NCI-H524 treated with DMSO at 0.1 percent for 48 hours (cell line): ENCODE results near the gene CLTCL1.

Source experiments
- DNase-seq: peaks from one replicate; lab custom pipeline; 2025; lab: John Stamatoyannopoulos, UW

Gene CLTCL1

DNA sequence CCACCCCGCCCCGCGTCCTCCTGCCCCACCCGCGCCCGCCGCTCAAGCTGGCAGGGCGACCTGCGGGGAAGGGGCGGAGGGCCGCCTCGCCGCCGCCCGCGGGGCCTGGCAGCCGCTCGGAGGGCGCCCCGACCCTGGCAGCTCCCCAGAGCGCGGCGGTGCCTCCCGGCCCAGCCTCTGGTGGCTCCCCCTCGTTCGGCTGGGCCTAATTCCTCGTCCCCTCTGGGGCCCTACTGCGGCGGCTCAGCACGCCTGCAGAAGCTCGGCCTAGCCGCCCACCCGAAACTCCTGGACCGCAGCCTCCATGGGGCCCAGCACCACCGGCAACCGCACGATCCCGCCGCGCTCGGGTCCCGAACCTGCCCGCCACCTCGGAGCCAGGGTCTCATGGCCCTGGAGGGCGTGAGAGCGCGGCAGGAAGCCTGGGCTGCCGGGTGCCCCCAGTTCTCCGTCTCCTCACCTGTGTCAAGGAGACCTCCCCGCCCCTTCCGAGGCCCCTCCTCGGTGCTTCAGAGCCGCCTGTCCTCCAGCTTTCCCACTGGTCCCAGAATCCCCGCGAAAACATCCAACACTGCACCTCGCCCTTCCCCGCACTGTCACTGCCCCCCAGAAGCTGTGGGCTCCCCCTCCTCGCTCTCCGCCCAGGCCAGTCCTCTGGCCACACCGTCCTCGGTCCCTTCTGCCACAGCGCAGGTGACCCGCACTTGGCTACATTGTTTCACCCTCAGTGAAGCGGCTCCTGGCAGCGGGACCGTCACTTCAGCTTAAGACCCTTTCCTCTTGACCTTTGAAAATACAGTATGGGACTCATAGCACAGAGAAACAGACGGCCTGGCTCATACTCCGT, 140.8 kb downstream of the CLTCL1 start:
- no peak for DNase-seq

DNA sequence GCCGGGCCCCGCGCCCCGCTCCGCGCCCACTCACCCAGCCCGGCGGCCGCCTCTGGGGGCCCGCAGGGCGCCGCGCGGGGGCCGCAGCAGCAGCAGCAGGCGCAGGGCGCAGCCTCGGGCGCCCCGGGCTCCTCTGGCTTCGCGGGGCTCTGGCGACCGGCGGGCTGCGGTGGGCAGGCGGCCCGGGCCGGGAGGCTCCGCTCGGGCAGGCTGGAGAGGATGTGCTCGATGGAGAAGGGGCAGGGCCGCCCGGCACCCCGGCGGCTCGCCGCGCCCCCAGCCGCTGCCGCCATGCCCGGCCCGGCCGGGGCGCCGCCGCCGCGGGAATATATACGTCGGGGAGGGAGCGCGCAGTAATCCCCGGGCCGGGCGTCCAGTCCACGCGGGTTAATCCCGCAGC, 141.5 kb downstream of the CLTCL1 start, which contains the start of gene GSC2:
TSS of gene GSC2 (minus strand) at position 302 of the 400 bp plus-strand sequence. CDS start at position 293, 9 bp downstream.
- DNase-seq: no peak

DNA sequence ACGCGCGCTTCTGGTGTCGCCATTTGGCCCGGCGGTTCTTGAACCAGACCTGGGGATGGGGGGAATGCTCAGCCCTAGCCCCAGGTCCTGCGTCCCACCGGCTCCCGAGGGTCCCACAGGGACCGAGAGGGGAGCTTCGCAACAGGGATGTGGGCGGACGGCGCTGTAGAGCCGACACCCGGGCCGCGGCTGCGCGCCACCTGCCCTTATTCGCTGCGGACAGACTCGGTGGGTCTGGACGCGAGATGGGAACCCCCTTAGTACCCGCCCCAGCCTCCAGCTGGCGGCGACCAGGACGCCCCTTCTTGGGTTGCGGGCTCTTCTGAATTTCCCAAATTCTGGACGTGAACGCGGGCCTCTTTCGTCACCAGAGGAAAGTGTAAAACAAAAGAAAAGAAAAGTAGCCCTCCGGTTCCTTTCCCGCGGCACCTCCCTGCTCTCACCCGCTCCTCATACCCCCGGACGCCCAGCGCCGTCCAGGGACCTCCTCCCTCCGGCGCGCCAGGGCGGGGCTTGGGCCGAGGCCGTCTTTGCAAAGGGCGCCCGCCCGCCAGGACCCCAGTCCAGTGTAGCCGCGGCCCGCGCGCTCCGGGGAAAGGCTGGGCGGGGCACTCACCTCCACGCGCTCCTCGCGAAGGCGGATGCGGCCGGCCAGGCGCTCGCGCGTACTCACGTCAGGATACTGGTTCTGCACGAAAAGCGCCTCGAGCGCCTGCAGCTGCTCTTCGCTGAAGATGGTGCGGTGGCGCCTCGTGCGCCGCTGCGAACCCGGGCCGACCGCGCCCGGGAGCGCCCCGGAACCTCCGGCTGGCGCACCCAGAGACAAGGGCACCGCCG, 142.3 kb downstream of the CLTCL1 start:
- no peak for DNase-seq

DNA sequence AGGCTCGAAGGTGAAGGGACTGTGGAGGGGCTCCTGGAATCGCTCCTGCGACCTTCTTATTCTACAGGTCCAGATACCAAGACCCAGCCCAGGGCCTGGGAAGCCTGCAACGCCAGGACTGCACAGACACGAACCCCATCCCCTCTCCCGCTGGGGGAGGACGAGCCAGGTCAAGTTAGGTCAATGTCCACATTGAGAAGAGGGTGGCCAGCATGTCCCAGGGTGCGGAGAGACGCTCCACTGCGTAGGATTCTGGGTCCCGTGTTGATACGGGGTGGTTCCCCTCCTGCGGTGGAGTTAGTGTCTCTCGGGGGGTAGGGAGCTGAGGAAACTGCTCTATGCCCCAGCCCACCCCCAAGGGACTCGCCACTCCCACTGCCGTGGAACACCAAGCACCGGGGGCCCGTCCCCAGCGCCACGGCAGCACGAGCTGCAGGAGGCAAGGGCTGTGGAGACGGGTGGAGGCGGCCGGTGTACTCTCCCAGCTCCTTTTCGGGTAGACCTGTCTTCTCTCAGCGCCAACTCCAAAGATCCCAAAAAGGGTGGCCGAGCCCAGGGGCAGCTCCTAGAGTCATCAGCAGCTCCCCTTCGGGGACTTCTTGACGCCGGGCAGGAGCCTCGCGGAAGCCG, 143.0 kb downstream of the CLTCL1 start:
- DNase-seq: no peak

DNA sequence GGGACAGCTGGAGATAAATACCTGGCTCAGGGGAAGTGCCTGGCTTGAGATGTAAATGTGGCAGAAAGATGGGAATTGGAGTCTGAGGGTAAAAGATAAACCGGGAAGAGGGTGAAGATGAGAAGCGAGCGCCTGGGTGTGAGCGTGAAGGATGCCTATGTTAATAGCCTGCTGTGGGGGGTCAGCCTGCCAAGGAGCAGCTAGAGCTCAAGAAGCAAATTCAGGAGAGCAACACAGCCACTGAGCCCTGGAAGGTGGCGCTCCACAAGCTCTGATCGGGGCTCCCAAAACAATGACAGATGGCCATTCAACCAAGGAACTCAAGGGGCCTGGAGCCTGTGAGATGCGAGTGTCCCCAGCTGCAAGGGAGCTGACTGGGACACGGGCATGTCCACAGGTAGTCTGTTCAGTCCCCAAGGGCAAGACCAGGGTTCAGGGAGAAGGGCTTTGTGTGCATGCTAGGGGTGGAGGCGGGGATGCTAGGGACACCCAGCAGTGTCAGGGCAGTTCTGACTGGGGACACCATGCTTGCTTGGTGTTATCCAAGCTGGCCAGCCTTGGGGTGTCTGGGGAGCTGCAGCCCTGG, 144.2 kb downstream of the CLTCL1 start:
- peak; percentile 15 for DNase-seq

DNA sequence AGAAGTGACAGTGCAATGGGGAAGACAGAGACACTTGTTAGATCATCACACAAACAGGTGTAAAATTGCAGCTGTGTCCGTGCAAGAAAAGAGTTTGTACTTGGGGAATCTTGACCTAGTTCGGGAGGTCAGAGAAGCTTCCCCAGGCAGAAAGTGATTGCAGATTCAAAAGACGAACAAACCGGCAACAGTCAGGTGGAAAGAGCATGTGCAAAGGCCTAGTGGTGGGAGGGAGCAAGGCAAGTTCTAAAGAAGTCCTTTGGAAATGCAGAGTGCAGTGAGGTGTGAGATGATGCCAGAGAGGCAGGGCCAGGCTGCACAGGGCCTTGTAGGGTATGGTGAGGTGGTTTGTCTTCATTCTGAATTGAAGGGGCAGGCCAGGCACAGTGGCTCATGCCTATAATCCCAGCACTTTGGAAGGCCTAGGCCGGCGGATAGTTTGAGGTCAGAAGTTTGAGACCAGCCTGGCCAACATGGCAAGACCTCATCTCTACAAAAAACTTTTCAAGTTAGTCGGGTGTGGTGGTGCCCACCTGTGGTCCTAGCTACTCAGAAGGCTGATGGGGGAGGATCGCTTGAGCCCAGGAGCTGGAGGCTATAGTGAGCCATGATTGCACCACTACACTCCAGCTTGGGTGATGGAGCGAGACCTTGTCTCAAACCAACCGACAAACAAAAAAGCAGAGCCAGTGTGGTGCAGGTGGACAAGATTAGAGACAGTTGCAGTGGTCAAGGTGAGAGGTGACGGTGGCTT, 145.1 kb downstream of the CLTCL1 start:
- no peak for DNase-seq

DNA sequence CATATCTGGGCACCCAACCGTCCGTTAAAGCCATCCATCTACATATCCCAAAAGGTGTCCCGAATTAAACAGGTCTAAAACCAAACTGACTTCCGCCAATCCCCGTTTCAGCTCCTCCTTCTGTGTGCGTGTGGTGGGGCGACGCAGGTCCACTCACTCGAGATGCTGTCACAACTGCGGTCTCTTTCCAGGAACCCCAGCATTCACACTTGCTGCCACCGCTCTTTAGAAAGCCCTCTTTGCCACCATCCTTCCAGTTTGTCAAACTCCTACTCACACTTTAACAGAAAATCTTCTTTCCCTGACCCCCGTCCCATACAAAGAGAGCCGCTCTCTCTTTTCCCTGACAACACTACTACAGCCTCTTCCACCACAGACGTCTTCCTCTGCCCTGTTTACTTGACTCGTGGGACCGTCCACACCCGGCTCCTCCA, 147.5 kb downstream of the CLTCL1 start:
- no peak for DNase-seq

DNA sequence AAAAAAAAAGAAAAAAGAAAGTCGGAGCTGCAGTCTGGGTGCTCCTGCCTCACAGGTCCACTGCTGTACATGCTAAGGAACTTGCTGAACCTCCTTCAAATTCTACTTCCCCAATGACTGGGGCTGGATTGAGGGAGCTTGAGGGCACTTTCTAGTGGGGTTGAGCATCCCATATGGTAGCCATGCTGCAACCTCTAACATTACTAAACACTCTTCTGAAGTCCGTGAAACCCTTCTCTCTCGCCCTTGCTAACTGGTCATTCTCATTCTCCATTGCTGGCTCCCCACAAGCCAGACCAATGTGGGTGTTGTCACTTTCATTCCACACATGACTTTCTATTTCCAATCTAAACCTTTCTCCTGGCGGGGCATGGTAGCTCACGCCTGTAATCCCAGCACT, 148.3 kb downstream of the CLTCL1 start:
- no peak for DNase-seq

DNA sequence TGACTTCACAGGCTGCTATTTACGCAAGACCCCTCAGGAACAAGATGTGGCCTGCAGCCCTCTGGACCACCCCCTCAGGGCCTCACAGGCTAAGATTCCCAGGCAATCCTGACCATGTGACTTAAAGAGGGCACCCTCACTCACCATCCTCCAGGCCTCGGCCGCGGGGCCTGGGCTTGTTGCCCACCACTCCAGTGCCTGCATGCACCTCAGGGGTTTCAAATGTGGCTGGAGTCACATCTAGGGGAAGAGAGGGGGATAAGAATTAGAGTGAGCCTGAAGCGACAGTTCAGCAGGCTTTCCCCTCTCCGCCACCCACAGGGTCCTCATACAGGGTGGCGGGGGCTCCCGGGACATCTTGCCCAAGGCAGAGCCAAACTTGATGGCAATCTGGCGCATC, 149.1 kb downstream of the CLTCL1 start:
- no peak for DNase-seq

DNA sequence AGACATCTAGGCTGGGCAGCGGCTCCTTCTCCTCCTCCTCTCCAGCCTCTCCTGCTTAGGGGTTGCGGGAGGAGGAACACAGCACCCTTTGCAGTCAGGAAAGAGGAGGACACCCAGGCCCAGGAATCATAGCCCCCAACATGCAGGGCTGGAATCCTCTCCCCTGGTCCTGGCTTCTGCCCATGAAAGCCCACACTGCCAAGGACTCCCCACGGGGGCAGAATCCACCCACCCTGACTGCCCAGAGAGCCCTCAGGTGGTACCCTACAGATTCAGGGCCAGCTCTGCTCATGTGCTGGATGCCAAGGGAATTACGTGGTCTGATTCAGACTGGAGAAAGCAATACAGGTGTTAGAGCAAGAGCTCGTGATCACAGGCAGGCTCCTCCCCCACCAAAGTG, 151.5 kb downstream of the CLTCL1 start:
- no peak for DNase-seq

DNA sequence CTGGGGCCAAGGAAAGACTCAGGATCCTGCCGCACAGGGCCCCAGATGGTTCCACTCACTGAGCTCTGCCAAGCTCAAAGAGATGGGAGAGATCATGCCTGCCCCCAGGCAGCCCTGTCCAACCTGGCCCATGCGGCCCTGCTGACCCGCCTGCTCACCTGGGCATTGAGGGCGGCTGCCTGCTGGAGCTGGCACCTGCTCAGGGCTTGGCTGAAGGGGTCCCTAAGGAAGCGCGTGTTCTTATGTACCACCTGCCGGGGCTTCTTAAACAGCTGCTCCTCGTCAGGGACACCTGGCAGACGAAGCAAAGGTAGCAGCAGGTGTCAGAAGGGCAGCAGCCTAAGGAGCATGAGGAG, 152.5 kb downstream of the CLTCL1 start:
- no peak for DNase-seq

DNA sequence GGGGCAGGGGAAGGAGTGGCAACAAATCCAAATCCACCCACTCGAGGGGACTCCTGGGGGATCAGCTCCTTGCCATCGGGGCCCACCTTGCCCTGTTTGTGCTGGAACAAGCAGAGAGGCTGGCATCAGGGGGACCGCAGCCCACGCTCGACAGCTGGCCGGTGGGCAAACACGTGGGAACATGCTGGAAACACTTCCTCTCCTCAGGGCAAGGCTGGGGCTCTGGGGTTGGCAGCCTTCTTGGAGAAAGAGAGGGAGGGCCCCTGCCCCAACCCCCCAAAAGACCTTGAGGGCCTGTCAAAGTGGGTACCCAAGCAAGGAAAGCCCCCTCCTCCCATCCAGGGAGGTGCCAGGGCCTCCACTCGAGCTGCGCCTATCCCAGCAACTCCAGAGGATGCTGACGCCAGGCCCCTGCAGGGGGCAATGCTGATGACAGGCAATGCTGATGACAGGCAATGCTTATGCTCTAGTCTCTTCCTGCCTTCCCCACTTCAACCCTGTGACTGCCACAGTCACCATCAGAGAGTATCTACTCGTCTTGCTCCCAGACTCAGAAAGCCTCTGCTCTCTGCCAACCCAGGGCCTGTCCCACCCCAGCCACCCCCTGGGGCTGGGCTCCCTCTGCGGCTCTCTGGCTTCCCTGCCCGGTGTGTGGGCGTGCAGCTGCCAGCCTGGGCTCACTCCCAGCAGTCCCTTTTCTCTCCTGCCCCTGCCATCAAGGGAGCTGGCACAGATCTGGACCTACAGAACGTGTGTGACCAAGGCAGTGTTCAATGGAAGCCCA, 153.1 kb downstream of the CLTCL1 start:
- no peak for DNase-seq

DNA sequence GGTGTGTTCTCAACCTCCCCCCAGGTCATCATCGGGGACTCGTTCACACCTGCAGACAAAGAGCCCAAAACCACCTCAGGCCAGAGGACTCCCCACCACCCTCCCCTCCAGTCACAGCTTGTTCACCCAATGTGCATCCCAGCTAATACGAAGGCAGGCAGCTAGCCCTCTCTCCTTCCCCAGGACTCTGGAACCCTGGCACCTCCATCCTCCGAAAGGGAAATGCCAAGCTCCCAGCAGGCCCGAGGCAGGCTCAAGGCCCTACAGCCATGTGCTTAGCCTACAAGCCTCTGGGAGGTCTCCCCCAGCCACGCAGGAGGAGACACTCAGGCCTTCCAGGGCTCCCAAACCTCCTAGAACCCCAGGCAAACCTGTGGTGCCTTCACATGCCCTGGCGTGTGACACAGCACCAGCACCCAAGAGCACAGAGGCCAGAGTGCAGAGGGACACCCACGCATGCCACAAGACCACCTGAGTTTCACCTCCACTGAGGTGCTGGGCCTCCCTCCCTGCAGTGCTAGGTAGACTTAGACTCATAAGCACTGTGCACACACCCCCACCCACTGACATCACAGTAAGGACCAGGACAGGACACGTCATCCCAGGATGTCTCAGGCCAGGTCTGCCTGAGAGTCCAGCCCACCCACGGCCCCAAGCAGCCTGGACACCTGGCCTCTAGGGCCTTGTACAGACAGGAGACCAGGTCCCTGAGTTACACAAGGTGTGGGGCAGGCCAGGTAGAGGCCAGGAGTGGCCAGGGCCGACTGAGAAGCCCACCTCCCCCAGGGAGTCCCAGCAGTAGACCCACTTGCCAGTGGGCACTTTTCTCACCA, 153.9 kb downstream of the CLTCL1 start:
- no peak for DNase-seq

DNA sequence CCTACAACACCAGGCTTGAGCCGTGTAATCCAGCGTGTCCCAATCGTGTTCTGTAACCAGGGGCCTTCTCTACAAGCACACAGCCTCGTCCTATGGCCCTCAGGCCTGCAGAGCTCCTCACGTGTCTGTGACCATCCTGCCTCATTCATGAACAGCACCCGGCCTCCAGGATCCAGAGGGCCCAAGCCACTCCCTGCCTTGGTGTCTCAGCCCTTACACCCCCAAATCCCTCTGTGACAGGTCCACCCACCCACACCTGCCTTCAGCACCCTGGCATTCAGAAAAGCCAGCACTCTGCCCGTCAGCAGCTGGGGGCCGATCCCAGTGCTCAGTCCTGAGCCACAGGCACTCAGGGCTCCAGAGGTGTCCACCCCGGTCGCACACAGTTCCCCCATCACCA, 154.6 kb downstream of the CLTCL1 start:
- DNase-seq: no peak

DNA sequence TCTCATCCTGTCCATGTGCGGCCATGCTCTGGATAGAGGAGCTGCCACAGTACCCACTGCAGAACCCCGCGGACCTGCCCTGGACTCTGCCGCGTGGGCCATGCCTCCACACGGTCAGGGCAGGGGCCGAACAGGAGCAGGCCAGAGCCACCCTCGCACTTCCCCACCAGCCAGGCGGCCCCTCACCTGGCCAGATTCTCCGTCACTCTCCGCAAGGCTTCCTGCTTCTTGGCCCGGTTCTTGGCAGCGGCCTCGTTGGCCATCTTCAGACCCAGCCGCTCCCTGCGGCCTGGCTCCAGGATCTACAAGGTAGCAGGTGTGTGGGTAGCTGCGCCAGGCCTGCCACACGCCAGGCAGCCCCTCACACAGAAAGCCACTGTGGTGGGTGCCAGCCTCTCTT, 156.6 kb downstream of the CLTCL1 start:
- no peak for DNase-seq

DNA sequence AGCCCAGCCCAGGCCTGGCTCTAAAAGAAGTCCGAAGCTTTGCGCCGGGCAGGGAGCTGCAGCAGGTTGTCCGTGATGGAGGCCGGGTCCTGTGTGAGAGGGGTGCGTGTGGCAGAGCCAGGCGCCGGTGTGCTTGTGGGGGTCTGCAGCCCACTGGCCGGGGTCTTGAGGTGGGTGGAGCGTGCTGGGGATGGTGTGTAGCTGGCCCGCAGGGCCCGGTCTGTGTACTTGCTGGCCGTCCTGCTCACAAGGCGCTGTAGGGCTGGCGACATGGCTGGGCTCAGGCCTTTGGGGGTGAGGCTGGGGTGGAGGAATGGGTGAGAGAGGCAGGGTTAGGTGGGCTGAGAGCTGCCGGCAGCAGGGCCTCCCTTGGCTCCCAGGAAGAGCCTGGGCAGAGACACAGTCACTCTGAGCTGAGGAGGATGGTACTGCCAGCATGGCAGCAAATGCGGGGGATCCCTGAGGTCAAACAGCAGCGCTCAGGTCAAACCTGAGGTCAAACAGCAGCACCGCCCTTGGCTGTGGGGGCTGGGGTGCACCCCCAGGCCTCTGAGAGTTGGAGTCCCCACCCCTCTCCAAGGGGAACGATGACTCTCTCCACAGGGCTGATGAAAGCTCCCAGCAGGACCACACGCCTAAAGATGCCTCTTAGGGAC, 157.2 kb downstream of the CLTCL1 start:
- no peak for DNase-seq

DNA sequence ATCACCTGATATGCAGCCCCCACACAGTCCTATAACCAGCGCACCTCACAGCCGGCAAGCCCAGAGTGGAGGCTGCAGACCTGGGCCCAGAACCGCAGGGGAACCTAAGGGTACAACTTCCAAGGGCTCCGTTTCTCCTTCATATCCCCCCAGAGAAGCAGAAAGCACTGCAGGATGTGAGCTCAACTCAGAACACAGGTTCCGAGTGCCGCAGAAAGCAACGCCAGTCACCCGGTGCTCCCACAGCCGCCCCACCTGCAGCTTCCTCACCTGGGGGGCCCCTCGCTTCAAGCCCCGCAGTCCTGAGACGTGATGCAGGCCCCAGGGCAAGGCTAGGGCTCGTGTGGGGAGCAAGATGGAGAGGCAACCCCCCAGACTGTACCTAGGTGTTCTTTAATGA, 158.0 kb downstream of the CLTCL1 start:
- no peak for DNase-seq

DNA sequence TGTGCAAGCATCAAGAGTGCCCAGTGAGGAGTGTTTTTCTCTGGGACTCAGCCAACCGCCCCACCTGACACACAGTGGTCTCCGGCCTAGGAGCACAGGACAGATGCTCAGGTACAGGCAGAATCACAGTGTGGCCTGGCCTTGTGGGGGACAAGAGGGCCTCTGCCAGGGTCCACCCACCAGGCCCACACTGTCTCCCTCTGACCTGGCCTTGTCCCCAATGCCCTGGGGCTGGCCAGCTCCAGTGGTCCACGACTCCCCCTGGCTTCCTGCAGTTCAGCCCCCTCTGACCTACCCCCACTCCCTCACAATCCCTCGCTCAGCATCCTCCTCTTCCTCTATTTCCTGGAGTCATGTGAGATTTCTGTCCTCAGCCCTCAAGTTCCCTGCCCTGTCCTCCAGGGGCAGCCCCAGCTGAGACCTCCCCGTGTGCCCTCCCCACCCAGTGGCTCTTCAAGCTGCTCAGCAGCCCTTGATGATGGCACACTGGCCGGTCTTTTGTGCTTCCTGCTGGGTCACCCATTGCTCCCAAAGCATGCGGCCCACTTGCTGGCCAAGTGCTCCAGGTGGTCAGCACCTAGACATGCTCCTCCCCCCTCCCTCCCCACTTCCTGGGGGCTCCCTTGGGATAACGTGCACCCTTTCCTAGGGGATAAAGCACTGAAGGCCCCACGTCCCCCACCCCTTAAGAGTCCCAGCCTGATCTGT, 158.7 kb downstream of the CLTCL1 start:
- DNase-seq: no peak

DNA sequence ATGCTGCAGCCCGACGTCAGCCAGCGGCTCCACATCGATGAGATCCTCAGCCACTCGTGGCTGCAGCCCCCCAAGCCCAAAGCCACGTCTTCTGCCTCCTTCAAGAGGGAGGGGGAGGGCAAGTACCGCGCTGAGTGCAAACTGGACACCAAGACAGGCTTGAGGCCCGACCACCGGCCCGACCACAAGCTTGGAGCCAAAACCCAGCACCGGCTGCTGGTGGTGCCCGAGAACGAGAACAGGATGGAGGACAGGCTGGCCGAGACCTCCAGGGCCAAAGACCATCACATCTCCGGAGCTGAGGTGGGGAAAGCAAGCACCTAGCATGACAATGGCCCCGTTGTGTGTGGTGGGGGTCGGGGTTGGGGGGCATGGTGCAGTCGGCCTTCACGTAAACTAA, 159.4 kb downstream of the CLTCL1 start:
- no peak for DNase-seq
